Effector memory CD4-positive, alpha-beta T cell (primary cell): ENCODE measurements around the gene CLDN16.

Experiments used
- DNase-seq, 3 donors: peaks; one replicate each; pipeline ENCODE4 v3.0.0-alpha.2; 2020
- H3K27ac ChIP-seq: 2 replicates; pipeline ENCODE4 v1.7.0; 2013; ENCODE audit warnings: mild to moderate bottlenecking, low read length, moderate library complexity; ENCODE audit not compliant: insufficient read depth, poor library complexity, severe bottlenecking
- H3K27me3 ChIP-seq: replicated peaks from 2 replicates; pipeline ENCODE4 v1.7.0; 2013; ENCODE audit warnings: mild to moderate bottlenecking, low read length; ENCODE audit not compliant: insufficient read depth, control insufficient read depth, poor library complexity, severe bottlenecking
- H3K36me3 ChIP-seq: 2 replicates; pipeline ENCODE4 v1.7.0; 2013; ENCODE audit warnings: mild to moderate bottlenecking, low read length, moderate library complexity; ENCODE audit not compliant: control insufficient read depth, insufficient read depth
- H3K4me1 ChIP-seq: 2 replicates; pipeline ENCODE4 v1.7.0; 2013; ENCODE audit warnings: low read length, mild to moderate bottlenecking; ENCODE audit not compliant: control insufficient read depth, insufficient read depth, poor library complexity, severe bottlenecking
- H3K4me3 ChIP-seq: 2 replicates; pipeline ENCODE4 v1.7.0; 2013; ENCODE audit warnings: low read length, low read depth, mild to moderate bottlenecking; ENCODE audit not compliant: insufficient read depth, poor library complexity, severe bottlenecking
- H3K9me3 ChIP-seq: 2 replicates; pipeline ENCODE4 v1.7.0; 2013; ENCODE audit warnings: mild to moderate bottlenecking, low read length, moderate library complexity; ENCODE audit not compliant: control insufficient read depth

CLDN16 gene

GRCh38 chr3:190359813-190360212 is 28.1 kb upstream of the CLDN16 start:
- no peaks in the 10 kb centered on the region for H3K9me3 ChIP-seq
- no peaks in the 10 kb centered on the region for H3K4me1 ChIP-seq
- H3K27ac ChIP-seq: no peak overlapping the region
- no peak for DNase-seq
- no peaks in the 10 kb centered on the region for H3K36me3 ChIP-seq
- no peaks in the 10 kb centered on the region for H3K27me3 ChIP-seq
- H3K4me3 ChIP-seq: no peak overlapping the region

- Histone ChIP-seq H3K36me3 (no peaks in the 10 kb centered on the region), H3K9me3 (no peaks in the 10 kb centered on the region), H3K27ac (no peak overlapping the region), H3K27me3 (no peaks in the 10 kb centered on the region), H3K4me3 (no peak overlapping the region), H3K4me1 (no peaks in the 10 kb centered on the region)
- no peak for DNase-seq
These were observed 27.7 kb upstream of the CLDN16 start for GRCh38 chr3:190360228-190360627.

GRCh38 chr3:190361791-190362190 is 26.2 kb upstream of the CLDN16 start:
- H3K9me3 ChIP-seq: no peaks in the 10 kb centered on the region
- no peaks in the 10 kb centered on the region for H3K27me3 ChIP-seq
- no peaks in the 10 kb centered on the region for H3K36me3 ChIP-seq
- H3K4me1 ChIP-seq: no peaks in the 10 kb centered on the region
- no peak for DNase-seq
- H3K4me3 ChIP-seq: no peak overlapping the region
- no peak overlapping the region for H3K27ac ChIP-seq

- H3K27ac ChIP-seq: no peak overlapping the region
- H3K36me3 ChIP-seq: no peaks in the 10 kb centered on the region
- no peaks in the 10 kb centered on the region for H3K9me3 ChIP-seq
These were observed 25.7 kb upstream of the CLDN16 start for GRCh38 chr3:190362258-190362657.

GRCh38 chr3:190366133-190366532 is 21.8 kb upstream of the CLDN16 start:
- no peaks in the 10 kb centered on the region for H3K9me3 ChIP-seq
- H3K27ac ChIP-seq: no peak overlapping the region

More at GRCh38 chr3:190362258-190362657, 25.7 kb upstream of the CLDN16 start:
- no peaks in the 10 kb centered on the region for H3K4me1 ChIP-seq
- H3K27me3 ChIP-seq: no peaks in the 10 kb centered on the region
- no peak for DNase-seq
- H3K4me3 ChIP-seq: no peak overlapping the region

GRCh38 chr3:190368881-190369280 is 19.1 kb upstream of the CLDN16 start:
- Histone ChIP-seq H3K27me3 (no peaks in the 10 kb centered on the region), H3K4me1 (no peaks in the 10 kb centered on the region), H3K36me3 (no peaks in the 10 kb centered on the region), H3K9me3 (no peaks in the 10 kb centered on the region), H3K27ac (no peak overlapping the region), H3K4me3 (no peak overlapping the region)
- DNase-seq: no peak

More at GRCh38 chr3:190366133-190366532, 21.8 kb upstream of the CLDN16 start:
- DNase-seq: no peak
- H3K4me3 ChIP-seq: no peak overlapping the region
- H3K36me3 ChIP-seq: no peaks in the 10 kb centered on the region
- no peaks in the 10 kb centered on the region for H3K4me1 ChIP-seq
- H3K27me3 ChIP-seq: no peaks in the 10 kb centered on the region

- no peaks in the 10 kb centered on the region for H3K9me3 ChIP-seq
- no peaks in the 10 kb centered on the region for H3K36me3 ChIP-seq
- DNase-seq: no peak
- no peaks in the 10 kb centered on the region for H3K27me3 ChIP-seq
- no peak overlapping the region for H3K4me3 ChIP-seq
- no peaks in the 10 kb centered on the region for H3K4me1 ChIP-seq
- no peak overlapping the region for H3K27ac ChIP-seq
These were observed 18.2 kb upstream of the CLDN16 start for GRCh38 chr3:190369668-190370295.

GRCh38 chr3:190370369-190370768 is 17.6 kb upstream of the CLDN16 start:
- H3K9me3 ChIP-seq: no peaks in the 10 kb centered on the region
- H3K27me3 ChIP-seq: no peaks in the 10 kb centered on the region
- no peaks in the 10 kb centered on the region for H3K4me1 ChIP-seq
- H3K36me3 ChIP-seq: no peaks in the 10 kb centered on the region
- DNase-seq: no peak
- no peak overlapping the region for H3K4me3 ChIP-seq
- no peak overlapping the region for H3K27ac ChIP-seq

- Histone ChIP-seq H3K4me3 (no peak overlapping the region), H3K36me3 (no peaks in the 10 kb centered on the region), H3K27ac (no peak overlapping the region), H3K27me3 (no peaks in the 10 kb centered on the region), H3K9me3 (no peaks in the 10 kb centered on the region), H3K4me1 (no peaks in the 10 kb centered on the region)
- no peak for DNase-seq
These were observed 16.8 kb upstream of the CLDN16 start for GRCh38 chr3:190371152-190371551.

GRCh38 chr3:190375246-190375645 is 12.7 kb upstream of the CLDN16 start:
- H3K9me3 ChIP-seq: no peaks in the 10 kb centered on the region
- no peak overlapping the region for H3K4me3 ChIP-seq
- H3K36me3 ChIP-seq: no peaks in the 10 kb centered on the region
- no peaks in the 10 kb centered on the region for H3K27me3 ChIP-seq
- no peaks in the 10 kb centered on the region for H3K4me1 ChIP-seq
- H3K27ac ChIP-seq: no peak overlapping the region
- DNase-seq: no peak
